Stimulated activated CD8-positive, alpha-beta memory T cell treated with anti-CD3 and anti-CD28 coated beads, Interleukin-4, amount 100 ng/mL, for 24 hours (primary cell): ENCODE results near the gene BTK.

Experiments
- DNase-seq: peaks from one replicate; pipeline ENCODE4 v3.0.0-alpha.2; 2020; ENCODE audit warnings: low read depth

BTK gene

GRCh38 chrX:101385795-101386541 lies at the start of gene BTK:
BTK (minus strand) TSS chrX:101386191; CDS start chrX:101375284, 10,907 bp downstream.
- no peak for DNase-seq

GRCh38 chrX:101430457-101431078 lies 44.6 kb upstream of the BTK start:
- no peak for DNase-seq

- no peak for DNase-seq
Observed at GRCh38 chrX:101429934-101430333, 43.9 kb upstream of the BTK start.

- no peak for DNase-seq
Observed at GRCh38 chrX:101427954-101428353, 42.0 kb upstream of the BTK start.

- no peak for DNase-seq
Observed at GRCh38 chrX:101419489-101419888, 33.5 kb upstream of the BTK start.

- DNase-seq: no peak
Observed at GRCh38 chrX:101417981-101418841, 32.2 kb upstream of the BTK start.

GRCh38 chrX:101417190-101417589 lies 31.2 kb upstream of the BTK start:
- DNase-seq: no peak

GRCh38 chrX:101416691-101417090 lies 30.7 kb upstream of the BTK start:
- no peak for DNase-seq

- DNase-seq: no peak
Observed at GRCh38 chrX:101415180-101416145, 29.5 kb upstream of the BTK start.

- no peak for DNase-seq
Observed at GRCh38 chrX:101411984-101412383, 26.0 kb upstream of the BTK start.

GRCh38 chrX:101410461-101410860 lies 24.5 kb upstream of the BTK start:
- DNase-seq: no peak

- DNase-seq: no peak
Observed at GRCh38 chrX:101409043-101409442, 23.1 kb upstream of the BTK start.

GRCh38 chrX:101408532-101408841 lies 22.5 kb upstream of the BTK start:
- DNase-seq: no peak

GRCh38 chrX:101407748-101408531 lies 21.9 kb upstream of the BTK start, which contains the start of the genes GLA and HNRNPH2:
GLA (minus strand) TSS chrX:101407925; CDS start chrX:101407903, 22 bp downstream.
HNRNPH2 (plus strand) TSS chrX:101408222; CDS start chrX:101411989, 3,767 bp downstream.
- DNase-seq: peak; percentile 76

GRCh38 chrX:101407167-101407747 lies 21.3 kb upstream of the BTK start:
- DNase-seq: no peak

- no peak for DNase-seq
Observed at GRCh38 chrX:101399825-101400224, 13.8 kb upstream of the BTK start.

- DNase-seq: no peak
Observed at GRCh38 chrX:101398694-101399093, 12.7 kb upstream of the BTK start.

- DNase-seq: no peak
Observed at GRCh38 chrX:101397779-101398178, 11.8 kb upstream of the BTK start.

- DNase-seq: no peak
Observed at GRCh38 chrX:101395789-101396188, 9.8 kb upstream of the BTK start.

- DNase-seq: no peak
Observed at GRCh38 chrX:101394372-101394771, 8.4 kb upstream of the BTK start.
